ENCODE data around the gene GANAB. TPM values are rescaled to one million over a fixed set of nuclear protein-coding genes. Genes with fewer than 3 reads are reported as not detected.
A peak's percentile ranks its signal among the peaks of the same experiment; 100 is the strongest.
"Not testable (repeated sequence)": the region's sequence is repeated elsewhere in the genome, so short reads cannot be mapped to it uniquely, and the experiment has no call there.

GANAB gene
- total and polyA plus RNA-seq, 8 donors, result 88.1 to 210 (median 141) TPM

DNA sequence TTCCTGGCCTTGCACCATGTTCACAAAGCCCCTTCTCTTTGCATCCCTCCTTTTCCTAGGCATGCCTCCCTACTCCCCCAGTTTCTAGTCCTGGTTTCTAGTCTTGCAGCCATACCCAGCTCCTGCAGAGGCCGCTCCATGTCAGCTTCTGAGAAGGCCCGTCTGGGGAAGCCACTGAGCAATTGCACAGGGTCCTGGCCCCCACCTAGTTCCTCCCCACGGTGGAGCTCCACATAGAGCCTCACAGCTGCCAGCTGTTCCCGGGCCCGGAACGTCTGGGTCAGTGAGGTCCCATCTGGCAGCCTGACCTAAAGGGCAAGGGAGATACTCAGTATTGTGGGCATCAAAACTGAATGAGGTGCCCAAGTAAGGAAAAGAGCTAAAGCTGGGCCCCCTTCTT, 30.3 kb upstream of the GANAB start:
- WGBS, 2 donors, result 34 to 41% methylated on average over 6 of the region's 6 CpGs
- no peak for DNase-seq
- H3K27me3 ChIP-seq, result no peaks in the 10 kb centered on the region
- FAIRE-seq, result no peak
- no peaks in the 10 kb centered on the region for H3K9me3 ChIP-seq
- no peak overlapping the region for H3K4me3 ChIP-seq
- TF ChIP-seq, protein P1, sequence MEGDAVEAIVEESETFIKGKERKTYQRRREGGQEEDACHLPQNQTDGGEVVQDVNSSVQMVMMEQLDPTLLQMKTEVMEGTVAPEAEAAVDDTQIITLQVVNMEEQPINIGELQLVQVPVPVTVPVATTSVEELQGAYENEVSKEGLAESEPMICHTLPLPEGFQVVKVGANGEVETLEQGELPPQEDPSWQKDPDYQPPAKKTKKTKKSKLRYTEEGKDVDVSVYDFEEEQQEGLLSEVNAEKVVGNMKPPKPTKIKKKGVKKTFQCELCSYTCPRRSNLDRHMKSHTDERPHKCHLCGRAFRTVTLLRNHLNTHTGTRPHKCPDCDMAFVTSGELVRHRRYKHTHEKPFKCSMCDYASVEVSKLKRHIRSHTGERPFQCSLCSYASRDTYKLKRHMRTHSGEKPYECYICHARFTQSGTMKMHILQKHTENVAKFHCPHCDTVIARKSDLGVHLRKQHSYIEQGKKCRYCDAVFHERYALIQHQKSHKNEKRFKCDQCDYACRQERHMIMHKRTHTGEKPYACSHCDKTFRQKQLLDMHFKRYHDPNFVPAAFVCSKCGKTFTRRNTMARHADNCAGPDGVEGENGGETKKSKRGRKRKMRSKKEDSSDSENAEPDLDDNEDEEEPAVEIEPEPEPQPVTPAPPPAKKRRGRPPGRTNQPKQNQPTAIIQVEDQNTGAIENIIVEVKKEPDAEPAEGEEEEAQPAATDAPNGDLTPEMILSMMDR (IDR thresholded peaks at IDR 0.05), result no peak
- H3K27ac ChIP-seq, result no peak overlapping the region
- H3K4me1 ChIP-seq, result peaks cover 11 to 23% (median 23%) of the 10 kb centered on the region in 3 donors
- no peak for ATAC-seq
- peaks cover 0 to 4% (median 0%) of the 10 kb centered on the region in 3 donors for H3K36me3 ChIP-seq
- intact Hi-C loops (cut with DNase I), result no loop called here

DNA sequence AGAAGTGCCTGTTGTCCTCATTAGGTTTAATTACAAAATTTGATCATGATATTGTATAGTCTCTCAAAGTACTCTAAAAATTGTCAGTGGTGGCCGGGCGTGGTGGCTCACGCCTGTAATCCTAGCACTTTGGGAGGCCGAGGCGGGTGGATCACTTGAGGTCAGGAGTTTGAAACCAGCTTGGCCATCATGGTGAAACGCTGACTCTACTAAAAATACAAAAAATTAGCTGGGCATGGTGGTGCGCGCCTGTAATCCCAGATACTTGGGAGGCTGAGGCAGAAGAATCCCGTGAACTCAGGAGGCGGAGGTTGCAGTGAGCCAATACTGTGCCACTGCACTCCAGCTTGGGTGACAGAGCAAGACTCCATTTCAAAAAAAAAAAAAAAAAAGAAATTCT, 29.0 kb upstream of the GANAB start:
- DNase-seq; intact Hi-C loops (cut with DNase I); ATAC-seq; H3K9me3 ChIP-seq; H3K27ac ChIP-seq; H3K27me3 ChIP-seq; H3K4me3 ChIP-seq; FAIRE-seq; H3K36me3 ChIP-seq: not testable (repeated sequence)
- WGBS, 2 donors, result 93% methylated on average over 10 of the region's 10 CpGs
- peaks cover 11 to 29% (median 28%) of the 10 kb centered on the region in 3 donors for H3K4me1 ChIP-seq

DNA sequence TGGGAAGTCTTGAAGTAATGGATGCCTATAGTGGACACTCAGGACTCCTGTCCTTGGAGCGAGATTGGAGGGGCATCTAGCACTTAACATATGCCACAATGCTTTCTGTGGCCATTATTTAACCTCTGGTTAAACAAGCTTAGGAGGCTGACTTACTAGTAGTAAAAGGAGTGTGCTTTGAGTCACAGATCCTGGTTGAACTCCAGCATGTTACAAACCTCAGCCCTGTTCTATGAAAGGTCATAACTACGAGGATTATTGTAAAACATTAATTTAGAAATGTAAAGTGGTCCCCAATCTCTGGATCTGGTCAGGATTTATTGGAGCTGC, 26.7 kb upstream of the GANAB start:
- no peak overlapping the region for H3K27ac ChIP-seq
- peaks cover 11 to 37% (median 27%) of the 10 kb centered on the region in 3 donors for H3K4me1 ChIP-seq
- FAIRE-seq (no peak), DNase-seq (no peak), ATAC-seq (no peak)
- TF ChIP-seq, protein P1 (IDR thresholded peaks at IDR 0.05), result no peak
- H3K9me3 ChIP-seq, result no peaks in the 10 kb centered on the region
- peaks cover 0 to 4% (median 0%) of the 10 kb centered on the region in 3 donors for H3K36me3 ChIP-seq
- intact Hi-C loops (cut with DNase I), result no loop called here
- WGBS, 2 donors, result 53 to 61% methylated on average over 2 of the region's 2 CpGs
- H3K27me3 ChIP-seq, result no peaks in the 10 kb centered on the region
- H3K4me3 ChIP-seq, result no peak overlapping the region

DNA sequence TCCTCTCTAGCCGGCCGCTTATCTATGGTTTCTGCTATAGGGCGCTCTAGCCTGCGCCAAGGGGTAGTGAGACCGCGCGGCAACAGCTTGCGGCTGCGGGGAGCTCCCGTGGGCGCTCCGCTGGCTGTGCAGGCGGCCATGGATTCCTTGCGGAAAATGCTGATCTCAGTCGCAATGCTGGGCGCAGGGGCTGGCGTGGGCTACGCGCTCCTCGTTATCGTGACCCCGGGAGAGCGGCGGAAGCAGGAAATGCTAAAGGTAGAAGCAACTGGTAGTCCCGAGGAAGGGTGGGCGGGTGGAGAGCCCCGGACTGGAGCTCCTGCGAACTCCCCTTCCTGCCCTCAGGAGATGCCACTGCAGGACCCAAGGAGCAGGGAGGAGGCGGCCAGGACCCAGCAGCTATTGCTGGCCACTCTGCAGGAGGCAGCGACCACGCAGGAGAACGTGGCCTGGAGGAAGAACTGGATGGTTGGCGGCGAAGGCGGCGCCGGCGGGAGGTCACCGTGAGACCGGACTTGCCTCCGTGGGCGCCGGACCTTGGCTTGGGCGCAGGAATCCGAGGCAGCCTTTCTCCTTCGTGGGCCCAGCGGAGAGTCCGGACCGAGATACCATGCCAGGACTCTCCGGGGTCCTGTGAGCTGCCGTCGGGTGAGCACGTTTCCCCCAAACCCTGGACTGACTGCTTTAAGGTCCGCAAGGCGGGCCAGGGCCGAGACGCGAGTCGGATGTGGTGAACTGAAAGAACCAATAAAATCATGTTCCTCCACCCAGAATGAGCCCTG, 25.4 kb upstream of the GANAB start, which contains the start of the genes LBHD1 and UQCC3:
TSS of gene LBHD1 (minus strand) at position 660 of the 782 bp plus-strand sequence. CDS start 2,236 bp downstream, outside the sequence.
TSS of gene UQCC3 (plus strand) at position 66 of the 782 bp plus-strand sequence. CDS start at position 139, 73 bp downstream.
- Histone ChIP-seq H3K4me3 (peak within 1 kb of the TSS; percentile 72 to 95 (median 86)), H3K9me3 (no peaks in the 10 kb centered on the region), H3K27ac (peak within 1 kb of the TSS; percentile 52 to 91 (median 83)), H3K27me3 (no peaks in the 10 kb centered on the region), H3K4me1 (peaks cover 11 to 37% (median 30%) of the 10 kb centered on the region in 3 donors), H3K36me3 (peaks cover 0 to under 1% (median 0%) of the 10 kb centered on the region in 3 donors)
- ATAC-seq (peak; percentile 71 to 86 (median 84)), DNase-seq (peak; percentile 71 to 88 (median 78)), FAIRE-seq (no peak)
- TF ChIP-seq, protein P1 (IDR thresholded peaks at IDR 0.05), result no peak
- intact Hi-C loops (cut with DNase I), result no loop called here
- WGBS, 2 donors, result 0 to 1% methylated on average over 55 to 59 of the region's 59 CpGs

DNA sequence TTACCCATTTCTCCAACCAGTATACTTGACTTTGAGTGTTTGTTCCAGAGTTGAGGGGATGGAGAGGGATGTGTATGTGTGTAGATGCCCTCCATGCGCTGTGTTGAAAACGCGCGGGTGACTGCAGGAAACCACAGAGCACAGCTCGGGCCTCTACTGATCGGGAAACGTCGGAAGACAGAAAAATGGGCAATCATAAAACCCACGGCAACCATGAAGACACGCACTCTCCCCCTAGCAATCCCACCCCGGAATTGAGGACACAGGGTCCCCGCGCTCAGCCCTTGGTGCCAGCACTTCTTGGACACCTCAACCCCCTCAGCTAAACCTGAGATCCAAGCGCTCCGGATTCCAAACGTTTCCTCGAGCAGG, 24.8 kb upstream of the GANAB start:
- DNase-seq (peak in 1 of 6 donors; percentile 10), ATAC-seq (peak; percentile 11 to 39 (median 26)), FAIRE-seq (no peak)
- TF ChIP-seq, protein P1 (IDR thresholded peaks at IDR 0.05), result no peak
- intact Hi-C loops (cut with DNase I), result no loop called here
- H3K4me1 ChIP-seq, result peaks cover 11 to 43% (median 30%) of the 10 kb centered on the region in 3 donors
- WGBS, 2 donors, result 0% methylated on average over 17 of the region's 17 CpGs
- no peaks in the 10 kb centered on the region for H3K27me3 ChIP-seq
- peak overlapping the region; percentile 72 to 95 (median 86) for H3K4me3 ChIP-seq
- peak overlapping the region; percentile 52 to 91 (median 83) for H3K27ac ChIP-seq
- no peaks in the 10 kb centered on the region for H3K36me3 ChIP-seq
- no peaks in the 10 kb centered on the region for H3K9me3 ChIP-seq

All from pancreas (tissue), 10 donors.